Cardiac fibroblast (primary cell): ENCODE measurements around the gene EGFL7.

Source experiments
- DNase-seq, 2 donors: peaks; one replicate each; pipeline versions ENCODE4 v3.0.0 to v3.0.0-alpha.2; 2010; ENCODE audit warnings: low read depth in 2 of 2
- H3K4me3 ChIP-seq, 2 donors: replicated peaks in 1 of 2; 1 replicate in 1 of 2; 2 replicates in 1 of 2; pipeline ENCODE4 v1.5.1; 2011; ENCODE audit warnings: low read depth in 2 of 2, low read length in 2 of 2, mild to moderate bottlenecking in 2 of 2, moderate library complexity in 1 of 2
- TF ChIP-seq, protein P1 (sequence below): IDR thresholded peaks from one replicate; pipeline ENCODE4 v1.5.1; 2011; ENCODE audit warnings: low read depth, mild to moderate bottlenecking, low read length, inconsistent platforms

Gene EGFL7

DNA sequence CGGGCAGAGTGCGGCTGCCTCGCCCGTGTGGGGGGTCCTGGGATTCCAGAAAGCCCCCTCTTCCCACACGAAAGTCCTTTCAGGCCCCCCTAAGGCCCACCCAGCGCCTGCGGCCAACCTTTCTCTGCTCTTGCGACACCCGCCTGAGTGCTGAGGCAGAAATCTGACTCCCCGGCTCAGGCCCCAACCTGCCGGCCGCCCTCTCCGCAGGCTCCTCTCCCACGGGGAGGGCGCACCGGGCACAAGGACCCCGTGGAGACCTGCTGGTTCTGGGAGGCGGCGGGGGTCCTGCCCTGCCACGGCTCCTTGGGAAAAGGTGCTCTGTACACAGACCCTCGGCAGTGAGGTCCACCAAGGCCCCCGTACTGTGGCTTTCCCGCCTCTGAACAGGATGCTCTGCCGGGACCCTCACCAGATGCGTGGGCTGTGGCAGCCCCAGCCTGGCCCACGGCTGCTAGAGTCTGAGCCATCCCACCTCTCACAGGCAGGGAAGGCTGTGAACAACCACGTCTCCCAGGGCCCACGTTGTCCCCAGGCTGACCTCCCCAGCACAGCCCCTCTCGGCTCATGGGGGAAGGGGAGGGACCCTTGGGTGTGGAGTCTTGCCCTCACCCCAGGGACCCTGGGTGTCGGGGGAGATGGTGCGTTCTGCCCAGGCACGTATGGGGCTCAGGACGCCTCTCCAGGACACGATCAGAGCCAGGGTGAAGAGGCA, 41.5 kb upstream of the EGFL7 start:
- H3K4me3 ChIP-seq: no peak overlapping the region
- TF ChIP-seq, protein P1, sequence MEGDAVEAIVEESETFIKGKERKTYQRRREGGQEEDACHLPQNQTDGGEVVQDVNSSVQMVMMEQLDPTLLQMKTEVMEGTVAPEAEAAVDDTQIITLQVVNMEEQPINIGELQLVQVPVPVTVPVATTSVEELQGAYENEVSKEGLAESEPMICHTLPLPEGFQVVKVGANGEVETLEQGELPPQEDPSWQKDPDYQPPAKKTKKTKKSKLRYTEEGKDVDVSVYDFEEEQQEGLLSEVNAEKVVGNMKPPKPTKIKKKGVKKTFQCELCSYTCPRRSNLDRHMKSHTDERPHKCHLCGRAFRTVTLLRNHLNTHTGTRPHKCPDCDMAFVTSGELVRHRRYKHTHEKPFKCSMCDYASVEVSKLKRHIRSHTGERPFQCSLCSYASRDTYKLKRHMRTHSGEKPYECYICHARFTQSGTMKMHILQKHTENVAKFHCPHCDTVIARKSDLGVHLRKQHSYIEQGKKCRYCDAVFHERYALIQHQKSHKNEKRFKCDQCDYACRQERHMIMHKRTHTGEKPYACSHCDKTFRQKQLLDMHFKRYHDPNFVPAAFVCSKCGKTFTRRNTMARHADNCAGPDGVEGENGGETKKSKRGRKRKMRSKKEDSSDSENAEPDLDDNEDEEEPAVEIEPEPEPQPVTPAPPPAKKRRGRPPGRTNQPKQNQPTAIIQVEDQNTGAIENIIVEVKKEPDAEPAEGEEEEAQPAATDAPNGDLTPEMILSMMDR: no peak
- DNase-seq: no peak

DNA sequence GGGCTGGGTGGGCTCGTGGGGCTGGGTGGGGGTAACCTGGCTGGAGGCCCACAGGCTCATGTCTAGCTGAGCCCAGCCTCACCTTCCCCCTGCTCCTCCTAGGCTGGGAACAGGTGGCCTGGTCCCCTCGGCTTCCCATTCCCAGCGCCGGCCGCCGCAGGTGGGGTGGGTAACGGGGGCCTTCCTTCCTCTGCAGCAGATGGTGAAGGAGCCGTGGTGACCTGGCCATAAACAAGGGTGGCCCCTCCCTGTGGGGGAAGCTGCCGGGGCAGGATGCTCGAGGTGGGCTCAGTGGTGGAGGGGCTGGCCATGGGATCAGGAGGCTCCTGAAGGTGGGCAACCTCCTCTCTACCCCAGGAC, 41.0 kb upstream of the EGFL7 start:
- TF ChIP-seq, protein P1: no peak
- no peak for DNase-seq
- no peak overlapping the region for H3K4me3 ChIP-seq

DNA sequence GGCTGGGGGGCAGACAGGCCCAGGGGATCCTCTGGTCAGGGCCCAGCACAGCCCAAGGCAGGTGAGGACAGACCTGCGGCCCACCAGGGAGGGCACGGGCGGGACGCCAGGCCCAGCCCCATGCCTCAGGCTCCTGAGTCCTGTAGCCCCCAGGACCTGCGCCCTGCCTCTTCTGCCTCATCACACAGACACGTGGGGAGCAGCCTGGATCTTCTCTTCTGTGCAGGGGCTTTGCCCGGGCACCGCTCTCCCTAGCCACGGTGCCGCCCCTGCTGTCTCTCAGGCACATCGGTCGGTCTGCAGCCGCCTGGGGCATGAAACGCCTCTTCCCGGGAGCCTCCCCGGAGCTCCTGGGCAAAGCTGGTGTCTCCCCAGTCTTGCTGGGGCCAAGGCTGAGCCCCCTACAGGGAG, 40.2 kb upstream of the EGFL7 start:
- TF ChIP-seq, protein P1: no peak
- H3K4me3 ChIP-seq: no peak overlapping the region
- DNase-seq: no peak

DNA sequence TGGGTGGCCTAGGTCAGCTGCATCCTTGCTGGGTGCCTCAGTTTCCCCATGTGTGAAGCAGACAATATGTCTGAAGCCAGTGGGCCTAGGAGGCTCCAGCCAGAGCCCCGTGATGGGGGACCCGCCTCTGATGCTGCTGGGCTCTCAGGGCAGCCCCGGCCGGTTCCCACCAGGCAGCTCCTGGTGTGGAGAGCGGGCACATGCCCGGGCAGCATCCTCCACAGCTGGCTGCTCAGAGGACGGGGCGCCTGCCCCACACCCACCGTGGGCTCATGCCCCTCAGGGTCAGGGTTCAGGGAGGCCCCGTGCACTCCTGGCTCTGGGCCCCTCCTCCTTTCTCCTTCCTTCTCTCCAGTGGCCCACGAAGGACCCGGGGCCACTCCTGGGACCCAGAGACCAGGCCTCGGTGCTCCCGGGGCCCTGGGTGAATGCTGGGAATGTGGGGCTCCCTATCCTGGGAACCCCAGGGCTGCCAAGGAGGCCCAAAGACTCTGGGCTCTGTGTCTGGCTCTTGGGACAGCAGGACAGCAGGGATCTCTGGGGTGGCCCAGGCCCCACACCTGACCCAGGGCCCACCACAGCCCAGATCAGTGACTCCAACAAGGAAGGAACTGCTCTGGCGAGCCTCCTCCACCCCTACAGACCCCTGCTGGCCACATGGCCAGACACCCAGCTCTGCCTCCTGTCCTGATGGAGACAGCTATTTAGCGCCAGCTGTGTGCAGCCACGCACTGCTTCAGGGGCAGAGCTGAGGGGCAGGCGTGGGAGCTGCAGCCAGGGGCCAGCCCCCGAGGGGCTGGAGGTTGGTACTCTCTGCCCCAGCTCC, 39.5 kb upstream of the EGFL7 start:
- TF ChIP-seq, protein P1: no peak
- no peak for DNase-seq
- no peak overlapping the region for H3K4me3 ChIP-seq

DNA sequence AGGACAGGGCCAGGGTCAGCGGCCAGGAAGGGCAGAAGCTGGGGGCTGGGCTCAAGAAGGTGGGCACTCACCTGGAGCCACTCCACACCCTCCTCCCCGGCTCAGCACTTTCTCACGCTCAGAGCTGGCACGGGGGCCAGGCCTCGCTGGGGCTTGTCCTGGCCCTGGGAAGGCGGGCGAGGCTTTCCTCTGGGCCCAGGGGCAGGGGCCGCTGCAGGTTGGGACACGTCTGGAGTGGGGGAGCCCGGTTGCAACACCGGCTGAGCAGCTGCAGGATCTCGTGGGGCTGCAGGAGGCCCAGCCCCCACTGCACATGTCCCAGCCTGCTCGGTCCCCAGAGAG, 38.9 kb upstream of the EGFL7 start:
- H3K4me3 ChIP-seq: no peak overlapping the region
- no peak for DNase-seq
- TF ChIP-seq, protein P1: no peak

DNA sequence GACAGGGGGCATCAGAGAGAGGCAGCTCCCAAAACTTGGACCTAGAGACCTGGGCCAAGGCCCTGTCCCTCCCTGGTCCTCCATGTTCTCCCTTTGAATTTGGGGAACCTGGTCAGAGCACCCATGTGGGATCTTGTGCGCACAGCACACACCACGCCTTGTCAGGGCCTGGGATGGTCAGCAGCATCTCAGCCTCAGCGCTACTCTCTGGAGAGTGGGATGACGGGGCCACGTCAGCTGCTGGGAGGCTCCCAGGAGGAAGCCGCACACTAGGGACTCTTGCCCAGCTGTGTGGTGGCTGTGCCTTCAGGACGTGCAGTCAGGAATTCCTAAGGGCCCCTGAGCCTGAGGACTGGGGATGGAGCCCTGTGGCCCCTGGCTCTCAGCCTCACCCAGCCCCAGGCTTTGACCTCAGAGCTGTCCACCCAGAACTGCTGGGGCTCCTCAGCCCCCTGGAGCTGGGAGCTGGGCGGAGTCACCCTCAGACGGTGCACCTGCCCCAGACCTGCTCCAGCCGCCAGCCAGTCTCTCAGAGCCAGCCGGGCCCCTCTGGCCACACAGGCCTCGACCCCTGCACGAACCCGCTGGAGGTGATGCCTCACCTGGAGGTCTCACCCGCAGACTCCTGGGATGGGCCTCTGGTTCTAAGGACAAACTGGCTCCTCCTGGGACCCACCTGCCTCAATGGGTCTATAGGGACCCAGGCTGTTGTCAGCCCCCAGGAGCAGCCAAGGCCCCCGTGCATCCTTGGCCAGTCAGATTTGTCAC, 38.3 kb upstream of the EGFL7 start:
- TF ChIP-seq, protein P1: no peak
- peak in 1 of 2 donors; percentile 27 for DNase-seq
- no peak overlapping the region for H3K4me3 ChIP-seq
